Mesenchymal stem cell (in vitro differentiated cells and primary cell): ENCODE results near the gene CTRL.

Experiments used
- DNase-seq: peaks from one replicate; pipeline ENCODE4 v3.0.0-alpha.2; 2013
- H2AFZ ChIP-seq: one replicate; pipeline ENCODE4 v1.6.1; 2013; ENCODE audit warnings: low read depth, mild to moderate bottlenecking, control low read depth, inconsistent platforms, low read length, moderate library complexity
- H2AK5ac ChIP-seq: 2 replicates; pipeline ENCODE4 v1.6.1; 2013; ENCODE audit warnings: low read length, moderate library complexity, mild to moderate bottlenecking, inconsistent platforms; ENCODE audit not compliant: severe bottlenecking
- H2BK120ac ChIP-seq: one replicate; pipeline ENCODE4 v1.6.1; 2013; ENCODE audit warnings: low read depth, mild to moderate bottlenecking, inconsistent platforms, low read length, moderate library complexity
- H2BK12ac ChIP-seq, 2 experiments: one replicate each; pipeline ENCODE4 v1.6.1; 2013; ENCODE audit warnings: inconsistent platforms in 2 of 2, low read length in 2 of 2, mild to moderate bottlenecking in 2 of 2, moderate library complexity in 2 of 2, control low read depth in 1 of 2
- H2BK15ac ChIP-seq: one replicate; pipeline ENCODE4 v1.6.1; 2013; ENCODE audit warnings: mild to moderate bottlenecking, low read depth, inconsistent platforms; ENCODE audit not compliant: poor library complexity, severe bottlenecking
- H2BK5ac ChIP-seq: 2 replicates; pipeline ENCODE4 v1.6.1; 2013; ENCODE audit warnings: low read depth, mild to moderate bottlenecking, low read length, control low read depth, inconsistent platforms; ENCODE audit not compliant: poor library complexity, severe bottlenecking
- H3K14ac ChIP-seq, 2 experiments: one replicate each; pipeline ENCODE4 v1.6.1; 2013; ENCODE audit warnings: inconsistent platforms in 2 of 2, low read length in 2 of 2, control low read depth in 1 of 2, mild to moderate bottlenecking in 1 of 2, moderate library complexity in 1 of 2
- H3K18ac ChIP-seq, 2 experiments: one replicate each; pipeline ENCODE4 v1.6.1; 2013; ENCODE audit warnings: inconsistent platforms in 2 of 2, low read length in 2 of 2, control low read depth in 1 of 2, low read depth in 1 of 2, mild to moderate bottlenecking in 1 of 2
- H3K23ac ChIP-seq, 2 experiments: one replicate each; pipeline ENCODE4 v1.6.1; 2013; ENCODE audit warnings: inconsistent platforms in 2 of 2, low read length in 2 of 2, mild to moderate bottlenecking in 2 of 2, moderate library complexity in 2 of 2, control low read depth in 1 of 2
- H3K27ac ChIP-seq: 2 replicates; pipeline ENCODE4 v1.5.1; 2013; ENCODE audit warnings: mild to moderate bottlenecking, moderate library complexity, low read length, control low read depth, inconsistent platforms; ENCODE audit not compliant: poor library complexity, severe bottlenecking
- H3K27me3 ChIP-seq, 2 experiments: 2 replicates each; pipeline versions ENCODE4 v1.6.1 to v1.7.0; 2013; ENCODE audit warnings: low read length in 2 of 2, mild to moderate bottlenecking in 2 of 2, moderate library complexity in 2 of 2, control low read depth in 1 of 2, inconsistent platforms in 1 of 2; ENCODE audit not compliant: control insufficient read depth in 1 of 2, insufficient read depth in 1 of 2
- H3K36me3 ChIP-seq, 2 experiments: 2 replicates each; pipeline versions ENCODE4 v1.6.1 to v1.7.0; 2013; ENCODE audit warnings: low read length in 2 of 2, control low read depth in 1 of 2, inconsistent platforms in 1 of 2, low read depth in 1 of 2, mild to moderate bottlenecking in 1 of 2; ENCODE audit not compliant: insufficient read depth in 2 of 2, control insufficient read depth in 1 of 2
- H3K4ac ChIP-seq, 2 experiments: one replicate each; pipeline ENCODE4 v1.6.1; 2013; ENCODE audit warnings: inconsistent platforms in 2 of 2, low read length in 2 of 2, mild to moderate bottlenecking in 2 of 2, moderate library complexity in 2 of 2, control low read depth in 1 of 2, low read depth in 1 of 2
- H3K4me1 ChIP-seq: 2 replicates; pipeline ENCODE4 v1.6.1; 2013; ENCODE audit warnings: low read depth, low read length, control low read depth; ENCODE audit not compliant: control insufficient read depth, insufficient read depth
- H3K4me2 ChIP-seq: 2 replicates; pipeline ENCODE4 v1.6.1; 2013; ENCODE audit warnings: low read length, mild to moderate bottlenecking, inconsistent platforms; ENCODE audit not compliant: poor library complexity, severe bottlenecking
- H3K4me3 ChIP-seq, 2 experiments: 2 replicates each; pipeline versions ENCODE4 v1.5.1 to v1.7.0; 2013; ENCODE audit warnings: low read length in 2 of 2, mild to moderate bottlenecking in 2 of 2, control low read depth in 1 of 2, low read depth in 1 of 2; ENCODE audit not compliant: insufficient read depth in 1 of 2
- H3K79me1 ChIP-seq: replicated peaks from 2 replicates; pipeline ENCODE4 v1.6.1; 2013; ENCODE audit warnings: mild to moderate bottlenecking, control low read depth, low read length, inconsistent platforms; ENCODE audit not compliant: poor library complexity, severe bottlenecking
- H3K9ac ChIP-seq: 2 replicates; pipeline ENCODE4 v1.7.0; 2013; ENCODE audit warnings: mild to moderate bottlenecking, low read length, moderate library complexity
- H3K9me3 ChIP-seq: 2 replicates; pipeline ENCODE4 v1.7.0; 2013; ENCODE audit warnings: mild to moderate bottlenecking, low read length; ENCODE audit not compliant: control insufficient read depth
- H4K8ac ChIP-seq: one replicate; pipeline ENCODE4 v1.6.1; 2013; ENCODE audit warnings: inconsistent platforms, mild to moderate bottlenecking, low read length, moderate library complexity
- H4K91ac ChIP-seq: one replicate; pipeline ENCODE4 v1.6.1; 2013; ENCODE audit warnings: mild to moderate bottlenecking, low read length, inconsistent platforms
- WGBS: methylation state at CpG from one replicate; pipeline ENCODE4 v1.1.7; 2013; ENCODE audit warnings: mixed read lengths; 5-methylcytosine and 5-hydroxymethylcytosine counted together

CTRL gene

DNA sequence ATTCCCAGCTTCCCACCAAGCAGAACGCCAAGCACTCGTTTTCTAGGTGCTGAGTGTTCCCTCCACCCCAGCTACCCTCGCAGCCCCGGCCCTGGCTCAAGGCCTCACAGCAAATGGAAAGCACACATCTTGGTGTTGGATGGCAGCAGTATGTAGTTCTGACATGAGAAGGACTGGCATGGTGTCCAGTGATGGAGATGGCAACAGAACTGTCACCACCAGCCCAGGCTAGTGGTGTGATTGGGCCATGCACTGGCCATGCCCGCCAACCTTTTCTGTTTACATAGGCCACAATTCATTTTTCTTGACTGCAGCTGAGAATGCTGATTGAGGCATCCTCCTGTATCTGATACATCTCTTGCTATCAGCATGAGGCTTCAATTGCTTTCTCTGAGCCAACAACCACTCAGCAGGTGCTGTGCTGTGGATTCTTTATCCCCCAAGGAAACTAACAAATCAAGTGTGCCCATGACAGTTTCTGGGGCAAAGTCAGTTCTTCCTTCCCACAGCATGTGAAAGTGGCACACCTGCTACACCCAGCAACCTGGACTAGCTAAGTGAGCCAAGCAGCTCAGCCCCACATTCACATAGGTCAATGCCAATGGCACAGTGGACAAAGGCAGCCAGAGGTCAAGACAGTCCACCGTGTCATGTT, 32.9 kb upstream of the CTRL start:
- Histone ChIP-seq H4K8ac (peak overlapping the region; percentile 35), H3K4me1 (peaks cover 55% of the 10 kb centered on the region), H3K9me3 (no peaks in the 10 kb centered on the region), H3K4me2 (no peak overlapping the region), H2AFZ (no peak overlapping the region), H3K18ac (no peak overlapping the region), H3K14ac (no peak overlapping the region), H2AK5ac (no peak overlapping the region), H2BK15ac (no peak overlapping the region), H2BK12ac (no peak overlapping the region), H2BK120ac (no peak overlapping the region), H2BK5ac (no peak overlapping the region), H3K4ac (peak overlapping the region in 1 of 2 experiments; percentile 30), H3K36me3 (peaks cover 52 to 58% of the 10 kb centered on the region in 2 experiments), H3K79me1 (peaks cover 43% of the 10 kb centered on the region), H3K4me3 (no peak overlapping the region), H3K27me3 (no peaks in the 10 kb centered on the region), H3K23ac (peak overlapping the region in 1 of 2 experiments; percentile 94), H3K9ac (no peak overlapping the region), H4K91ac (peak overlapping the region; percentile 4), H3K27ac (no peak overlapping the region)
- DNase-seq = no peak
- WGBS = 96% methylated on average over 6 of the region's 6 CpGs

DNA sequence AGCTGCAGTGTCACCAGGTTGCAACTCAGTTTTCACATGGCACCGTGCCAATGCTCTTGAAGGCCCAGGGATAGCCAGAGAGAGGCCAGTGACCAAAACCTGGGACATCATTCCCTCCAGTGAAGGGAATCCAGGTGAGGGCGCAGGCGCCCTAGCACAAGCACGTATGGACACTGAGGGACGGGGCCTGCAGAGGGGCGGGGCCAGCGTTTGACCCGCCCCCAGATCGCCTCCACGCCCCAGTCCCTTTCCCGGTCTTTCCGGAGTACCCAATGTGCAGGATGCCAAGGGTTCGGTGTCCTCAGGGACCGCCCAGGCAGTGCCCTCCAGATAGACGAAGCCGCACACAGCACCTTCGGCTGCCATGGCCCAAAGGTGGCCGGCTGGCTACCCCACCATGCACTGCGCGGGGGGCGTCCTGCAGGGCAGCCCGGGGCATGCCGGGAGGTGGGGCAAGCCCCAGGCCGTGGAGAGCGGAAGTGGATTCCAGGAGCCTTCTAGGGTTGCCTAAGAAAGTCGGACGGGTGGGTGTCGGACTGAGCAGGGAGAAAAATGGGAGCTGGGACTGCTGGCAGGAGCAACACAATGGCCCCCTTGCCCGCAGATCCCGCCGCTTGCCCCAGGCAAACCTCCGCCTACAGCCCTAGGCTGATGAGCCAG, 32.1 kb upstream of the CTRL start:
- Histone ChIP-seq H3K4me1 (peaks cover 54% of the 10 kb centered on the region), H3K79me1 (peaks cover 51% of the 10 kb centered on the region), H3K36me3 (peaks cover 60 to 66% of the 10 kb centered on the region in 2 experiments), H3K4ac (peak overlapping the region in 1 of 2 experiments; percentile 46), H2AFZ (no peak overlapping the region), H3K4me3 (peak overlapping the region in 1 of 2 experiments; percentile 11), H2BK12ac (no peak overlapping the region), H3K9ac (no peak overlapping the region), H3K4me2 (no peak overlapping the region), H4K8ac (no peak overlapping the region), H3K14ac (no peak overlapping the region), H2AK5ac (no peak overlapping the region), H2BK5ac (no peak overlapping the region), H3K18ac (no peak overlapping the region), H4K91ac (no peak overlapping the region), H3K23ac (no peak overlapping the region), H3K27ac (no peak overlapping the region), H3K27me3 (no peaks in the 10 kb centered on the region), H3K9me3 (no peaks in the 10 kb centered on the region), H2BK15ac (no peak overlapping the region), H2BK120ac (no peak overlapping the region)
- no peak for DNase-seq
- WGBS = 95% methylated on average over 32 of the region's 32 CpGs

- Histone ChIP-seq H3K18ac (no peak overlapping the region), H2BK15ac (no peak overlapping the region), H3K4me1 (peaks cover 52% of the 10 kb centered on the region), H4K91ac (no peak overlapping the region), H2AFZ (no peak overlapping the region), H3K4me2 (no peak overlapping the region), H3K23ac (no peak overlapping the region), H2BK12ac (no peak overlapping the region), H3K27ac (no peak overlapping the region), H3K9me3 (no peaks in the 10 kb centered on the region), H2BK120ac (no peak overlapping the region), H4K8ac (peak overlapping the region; percentile 51), H3K14ac (no peak overlapping the region), H3K4me3 (no peak overlapping the region), H3K27me3 (no peaks in the 10 kb centered on the region), H3K9ac (no peak overlapping the region), H2AK5ac (no peak overlapping the region), H3K79me1 (peaks cover 55% of the 10 kb centered on the region), H2BK5ac (no peak overlapping the region), H3K4ac (no peak overlapping the region), H3K36me3 (peaks cover 66 to 71% of the 10 kb centered on the region in 2 experiments)
- no peak for DNase-seq
- 100% methylated on average over 2 of the region's 2 CpGs for WGBS
Measured at GRCh38 chr16:67963292-67963661, 31.6 kb upstream of the CTRL start.

GRCh38 chr16:67962135-67962534, 30.5 kb upstream of the CTRL start:
- H3K4me2 ChIP-seq = no peak overlapping the region
- H3K36me3 ChIP-seq = peaks cover 76 to 81% of the 10 kb centered on the region in 2 experiments
- H3K4me1 ChIP-seq = peaks cover 49% of the 10 kb centered on the region
- WGBS = 98% methylated on average over 8 of the region's 8 CpGs
- no peak overlapping the region for H3K4me3 ChIP-seq
- H3K4ac ChIP-seq = no peak overlapping the region
- H3K14ac ChIP-seq = no peak overlapping the region
- no peak overlapping the region for H2BK12ac ChIP-seq
- no peak for DNase-seq
- H3K27ac ChIP-seq = no peak overlapping the region
- no peaks in the 10 kb centered on the region for H3K9me3 ChIP-seq
- no peaks in the 10 kb centered on the region for H3K27me3 ChIP-seq
- H4K8ac ChIP-seq = no peak overlapping the region
- H3K23ac ChIP-seq = no peak overlapping the region
- no peak overlapping the region for H2BK120ac ChIP-seq
- peaks cover 62% of the 10 kb centered on the region for H3K79me1 ChIP-seq
- H3K18ac ChIP-seq = no peak overlapping the region
- H2BK15ac ChIP-seq = no peak overlapping the region
- no peak overlapping the region for H4K91ac ChIP-seq
- H2AFZ ChIP-seq = no peak overlapping the region
- H3K9ac ChIP-seq = no peak overlapping the region
- no peak overlapping the region for H2BK5ac ChIP-seq
- no peak overlapping the region for H2AK5ac ChIP-seq
